Activated naive CD8-positive, alpha-beta T cell treated with anti-CD3 and anti-CD28 coated beads, Interleukin-2, amount 50 U/mL, for 16 hours (primary cell): Measurements from ENCODE around the gene ENAH.

Experiments
- DNase-seq: peaks from one replicate; pipeline ENCODE4 v3.0.0-alpha.2; 2020; ENCODE audit warnings: low read depth, low spot score

Gene ENAH

DNA sequence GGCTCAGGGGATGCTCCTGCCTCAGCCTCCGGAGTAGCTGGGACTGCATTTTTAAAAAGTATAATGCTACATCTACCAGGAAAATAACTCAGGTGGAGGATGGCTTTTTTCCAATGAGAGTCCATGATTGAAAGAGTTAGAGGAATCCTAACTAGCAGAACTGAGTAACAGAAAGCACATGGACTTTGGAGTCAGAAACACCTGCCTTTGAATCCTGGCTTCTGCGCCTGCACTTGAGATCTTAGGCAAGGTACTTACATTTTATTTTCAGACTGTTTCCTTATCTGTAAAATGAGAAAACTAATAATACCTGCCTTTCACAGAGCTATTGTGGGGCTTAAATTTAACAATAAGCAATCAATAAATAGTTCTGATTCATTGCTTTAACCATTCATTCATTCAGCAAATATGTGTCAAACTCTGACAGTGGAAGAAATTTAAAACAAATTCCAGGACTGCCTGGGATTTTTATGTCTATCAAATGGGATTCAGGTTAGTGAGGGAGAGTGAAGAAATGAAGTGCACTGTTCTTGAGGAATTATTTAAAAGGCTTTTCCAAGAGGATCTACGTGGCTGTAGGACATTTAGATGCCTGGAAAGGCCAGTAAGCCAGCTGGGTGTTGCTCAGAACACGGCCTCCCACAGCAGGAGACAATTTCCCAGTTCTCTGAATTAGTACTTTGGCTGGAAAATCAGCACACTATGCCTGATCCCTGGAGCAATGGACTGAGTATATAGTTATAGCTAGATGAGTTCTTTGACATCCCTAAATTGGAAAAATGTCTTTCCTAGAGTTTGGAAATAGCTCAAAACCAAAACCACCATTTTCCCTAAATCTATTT lies 212.3 kb downstream of the ENAH start:
- DNase-seq = no peak

DNA sequence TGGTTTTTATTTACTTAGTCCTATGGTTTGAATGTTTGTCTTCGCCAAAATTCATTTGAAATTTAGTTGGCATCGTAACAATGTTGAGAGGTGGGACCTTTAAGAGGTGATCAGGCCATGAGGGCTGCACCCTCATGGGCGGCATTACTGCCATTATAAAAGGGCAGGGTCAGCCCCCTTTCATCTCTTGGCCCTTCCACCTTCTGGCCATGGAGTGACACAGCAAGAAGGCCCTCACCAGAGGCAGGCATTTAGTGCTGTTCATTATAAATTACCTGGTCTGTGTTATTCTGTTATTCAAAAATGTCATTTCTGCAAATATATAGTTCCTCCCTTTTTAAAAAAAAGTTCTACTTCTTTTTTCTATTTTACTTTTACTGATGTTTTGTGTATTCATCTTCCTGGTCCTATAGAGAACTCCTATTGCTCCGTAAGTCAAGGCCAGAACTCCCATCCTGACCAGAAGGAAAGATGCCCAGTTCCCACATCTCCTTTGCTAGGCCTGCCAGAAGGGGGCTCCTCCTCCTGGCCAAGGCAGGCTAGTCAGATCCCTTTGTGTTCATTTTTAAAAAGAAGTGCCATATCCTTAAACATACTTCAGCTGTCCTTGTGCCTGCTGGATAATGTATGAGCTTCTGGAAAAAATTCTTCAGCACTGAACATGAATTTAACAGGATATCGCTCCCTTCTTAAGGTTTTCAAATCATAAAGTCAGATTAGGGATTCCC lies 215.0 kb downstream of the ENAH start:
- no peak for DNase-seq
